ENCODE results near the gene C11orf86.

The C11orf86 gene

DNA sequence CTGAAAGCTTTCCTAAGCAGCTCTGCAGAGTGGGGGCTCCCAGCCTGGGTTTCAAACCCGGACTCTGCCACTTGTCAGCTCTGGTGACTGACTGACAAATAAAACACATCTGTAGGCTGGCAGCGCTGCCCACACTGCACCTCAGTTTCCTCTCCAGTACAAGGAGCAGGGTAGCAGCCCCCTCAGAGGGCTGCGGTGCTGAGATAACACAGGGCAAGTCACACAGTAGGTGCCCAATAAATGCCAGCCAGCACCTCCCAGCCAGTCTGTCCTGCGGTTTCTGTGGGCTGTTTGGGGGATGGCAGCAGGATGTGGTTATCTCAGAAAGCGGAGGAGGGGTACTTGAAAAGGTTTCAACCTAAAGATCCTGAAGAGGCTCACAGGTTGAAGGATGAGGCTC, 49.3 kb downstream of the C11orf86 start:
- no peak for TF ChIP-seq FOXP2 (optimal IDR thresholded peaks at IDR 0.05; ENCODE audit: borderline replicate concordance, extremely low read depth, extremely low read length, insufficient read depth)
- TF ChIP-seq TAF1 (IDR thresholded peaks at IDR 0.05; ENCODE audit: borderline replicate concordance, insufficient read depth, low read length), result no peak
- TF ChIP-seq POLR2AphosphoS5 (IDR thresholded peaks at IDR 0.05; ENCODE audit: low read depth, low read length), result no peak
- TF ChIP-seq, protein P1, sequence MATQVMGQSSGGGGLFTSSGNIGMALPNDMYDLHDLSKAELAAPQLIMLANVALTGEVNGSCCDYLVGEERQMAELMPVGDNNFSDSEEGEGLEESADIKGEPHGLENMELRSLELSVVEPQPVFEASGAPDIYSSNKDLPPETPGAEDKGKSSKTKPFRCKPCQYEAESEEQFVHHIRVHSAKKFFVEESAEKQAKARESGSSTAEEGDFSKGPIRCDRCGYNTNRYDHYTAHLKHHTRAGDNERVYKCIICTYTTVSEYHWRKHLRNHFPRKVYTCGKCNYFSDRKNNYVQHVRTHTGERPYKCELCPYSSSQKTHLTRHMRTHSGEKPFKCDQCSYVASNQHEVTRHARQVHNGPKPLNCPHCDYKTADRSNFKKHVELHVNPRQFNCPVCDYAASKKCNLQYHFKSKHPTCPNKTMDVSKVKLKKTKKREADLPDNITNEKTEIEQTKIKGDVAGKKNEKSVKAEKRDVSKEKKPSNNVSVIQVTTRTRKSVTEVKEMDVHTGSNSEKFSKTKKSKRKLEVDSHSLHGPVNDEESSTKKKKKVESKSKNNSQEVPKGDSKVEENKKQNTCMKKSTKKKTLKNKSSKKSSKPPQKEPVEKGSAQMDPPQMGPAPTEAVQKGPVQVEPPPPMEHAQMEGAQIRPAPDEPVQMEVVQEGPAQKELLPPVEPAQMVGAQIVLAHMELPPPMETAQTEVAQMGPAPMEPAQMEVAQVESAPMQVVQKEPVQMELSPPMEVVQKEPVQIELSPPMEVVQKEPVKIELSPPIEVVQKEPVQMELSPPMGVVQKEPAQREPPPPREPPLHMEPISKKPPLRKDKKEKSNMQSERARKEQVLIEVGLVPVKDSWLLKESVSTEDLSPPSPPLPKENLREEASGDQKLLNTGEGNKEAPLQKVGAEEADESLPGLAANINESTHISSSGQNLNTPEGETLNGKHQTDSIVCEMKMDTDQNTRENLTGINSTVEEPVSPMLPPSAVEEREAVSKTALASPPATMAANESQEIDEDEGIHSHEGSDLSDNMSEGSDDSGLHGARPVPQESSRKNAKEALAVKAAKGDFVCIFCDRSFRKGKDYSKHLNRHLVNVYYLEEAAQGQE (IDR thresholded peaks at IDR 0.05; ENCODE audit: insufficient read depth in 1 of 2, low read depth in 2 of 2, low read length in 2 of 2), result no peak
- TF ChIP-seq SIN3A (IDR thresholded peaks at IDR 0.05; ENCODE audit: borderline replicate concordance, insufficient read depth, low read length), result no peak

DNA sequence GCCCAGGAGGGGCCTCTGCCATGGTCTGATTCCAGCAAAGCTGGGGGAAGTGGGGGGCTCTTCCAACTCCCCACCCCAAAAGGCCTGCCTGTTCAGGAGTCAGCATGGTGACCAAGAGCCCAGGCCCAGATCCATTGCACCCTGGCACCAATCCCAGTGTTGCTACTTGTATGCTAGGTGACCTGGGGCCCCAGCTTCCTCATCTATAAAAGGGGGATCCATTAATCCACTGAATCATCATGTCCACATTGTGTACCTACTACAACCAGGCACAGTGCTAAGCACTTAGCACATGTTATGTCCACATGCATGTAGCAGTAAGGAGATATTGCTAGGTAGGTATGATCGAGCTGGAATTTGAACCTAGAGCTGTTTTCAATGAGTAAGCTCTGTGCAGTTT, 49.9 kb downstream of the C11orf86 start:
- no peak for TF ChIP-seq TAF1 (IDR thresholded peaks at IDR 0.05; ENCODE audit: borderline replicate concordance, insufficient read depth, low read length)
- no peak for TF ChIP-seq FOXP2 (optimal IDR thresholded peaks at IDR 0.05; ENCODE audit: borderline replicate concordance, extremely low read depth, extremely low read length, insufficient read depth)
- TF ChIP-seq SIN3A (IDR thresholded peaks at IDR 0.05; ENCODE audit: borderline replicate concordance, insufficient read depth, low read length), result no peak
- TF ChIP-seq, protein P1 (IDR thresholded peaks at IDR 0.05; ENCODE audit: insufficient read depth in 1 of 2, low read depth in 2 of 2, low read length in 2 of 2), result no peak
- no peak for TF ChIP-seq POLR2AphosphoS5 (IDR thresholded peaks at IDR 0.05; ENCODE audit: low read depth, low read length)

DNA sequence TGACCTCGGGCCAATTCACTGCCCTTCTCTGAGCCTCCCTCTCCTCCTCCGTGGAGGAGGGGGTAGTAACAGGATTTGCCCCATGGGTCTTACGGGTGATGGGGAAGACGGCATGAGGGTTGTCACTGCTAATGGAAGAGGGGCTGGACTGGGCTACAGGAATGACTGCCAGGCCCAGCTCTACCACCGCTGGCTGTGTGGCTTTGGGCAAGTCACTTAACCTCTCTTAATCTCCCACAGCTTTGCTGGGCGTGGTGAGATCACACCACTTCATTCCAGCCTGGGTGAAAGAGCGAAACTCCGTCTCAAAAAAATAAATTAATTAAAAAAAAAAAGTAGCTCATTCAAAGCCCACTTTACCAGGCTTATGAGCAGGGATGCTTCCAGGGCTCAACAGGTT, 50.6 kb downstream of the C11orf86 start:
- TF ChIP-seq TAF1 (IDR thresholded peaks at IDR 0.05; ENCODE audit: borderline replicate concordance, insufficient read depth, low read length) (no peak), SIN3A (IDR thresholded peaks at IDR 0.05; ENCODE audit: borderline replicate concordance, insufficient read depth, low read length) (no peak), FOXP2 (optimal IDR thresholded peaks at IDR 0.05; ENCODE audit: borderline replicate concordance, extremely low read depth, extremely low read length, insufficient read depth) (no peak), POLR2AphosphoS5 (IDR thresholded peaks at IDR 0.05; ENCODE audit: low read depth, low read length) (no peak)
- TF ChIP-seq, protein P1 (IDR thresholded peaks at IDR 0.05; ENCODE audit: insufficient read depth in 1 of 2, low read depth in 2 of 2, low read length in 2 of 2), result no peak
